ENCODE results near the gene DRAXIN.

The DRAXIN gene

GRCh38 chr1:11740258-11741192 lies 49.0 kb downstream of the DRAXIN start:
- H3K36me3 Mint-ChIP-seq (ENCODE audit: insufficient read depth), result peaks cover 13% of the 10 kb centered on the region

GRCh38 chr1:11741482-11741881 lies 50.0 kb downstream of the DRAXIN start:
- ATAC-seq (replicated peaks; ENCODE audit: extremely low read depth, poor library complexity, severe bottlenecking), result no peak
- H3K36me3 Mint-ChIP-seq (ENCODE audit: insufficient read depth), result peaks cover 9% of the 10 kb centered on the region
- peak overlapping the region; percentile 51 for H3K27ac Mint-ChIP-seq (ENCODE audit: low read depth)
- no peak for DNase-seq (ENCODE audit: low spot score in 2 of 2)
- H3K27me3 Mint-ChIP-seq, result no peaks in the 10 kb centered on the region
- H3K9me3 Mint-ChIP-seq, result no peaks in the 10 kb centered on the region
- peaks cover 80% of the 10 kb centered on the region for H3K4me1 Mint-ChIP-seq
- peak overlapping the region; percentile 72 for H3K4me3 Mint-ChIP-seq

More at GRCh38 chr1:11740258-11741192, 49.0 kb downstream of the DRAXIN start:
- Mint-ChIP-seq H3K9me3 (no peaks in the 10 kb centered on the region), H3K4me3 (peak overlapping the region; percentile 72), H3K27ac (ENCODE audit: low read depth) (peak overlapping the region; percentile 51), H3K27me3 (no peaks in the 10 kb centered on the region), H3K4me1 (peaks cover 79% of the 10 kb centered on the region)
- peak in 1 of 2 donors; percentile 19 for DNase-seq (ENCODE audit: low spot score in 2 of 2)
- ATAC-seq (replicated peaks; ENCODE audit: extremely low read depth, poor library complexity, severe bottlenecking), result peak; percentile 13

GRCh38 chr1:11741919-11742558 lies 50.5 kb downstream of the DRAXIN start:
- Mint-ChIP-seq H3K36me3 (ENCODE audit: insufficient read depth) (peaks cover 9% of the 10 kb centered on the region), H3K9me3 (no peaks in the 10 kb centered on the region), H3K27me3 (no peaks in the 10 kb centered on the region), H3K27ac (ENCODE audit: low read depth) (peak overlapping the region; percentile 58), H3K4me3 (peak overlapping the region; percentile 72), H3K4me1 (peaks cover 81% of the 10 kb centered on the region)
- ATAC-seq (replicated peaks; ENCODE audit: extremely low read depth, poor library complexity, severe bottlenecking) (no peak), DNase-seq (ENCODE audit: low spot score in 2 of 2) (no peak)

- no peak overlapping the region for H3K4me3 Mint-ChIP-seq
- DNase-seq (ENCODE audit: low spot score in 2 of 2) (no peak), ATAC-seq (replicated peaks; ENCODE audit: extremely low read depth, poor library complexity, severe bottlenecking) (no peak)
- H3K36me3 Mint-ChIP-seq (ENCODE audit: insufficient read depth), result peaks cover 9% of the 10 kb centered on the region
- no peaks in the 10 kb centered on the region for H3K27me3 Mint-ChIP-seq
- H3K4me1 Mint-ChIP-seq, result peaks cover 68% of the 10 kb centered on the region
- no peaks in the 10 kb centered on the region for H3K9me3 Mint-ChIP-seq
- H3K27ac Mint-ChIP-seq (ENCODE audit: low read depth), result no peak overlapping the region
These were observed 52.8 kb downstream of the DRAXIN start for GRCh38 chr1:11744287-11744686.

GRCh38 chr1:11746092-11746491 lies 54.6 kb downstream of the DRAXIN start:
- H3K27me3 Mint-ChIP-seq, result no peaks in the 10 kb centered on the region
- ATAC-seq (replicated peaks; ENCODE audit: extremely low read depth, poor library complexity, severe bottlenecking) (no peak), DNase-seq (ENCODE audit: low spot score in 2 of 2) (no peak)
- peak overlapping the region; percentile 51 for H3K27ac Mint-ChIP-seq (ENCODE audit: low read depth)
- peaks cover 11% of the 10 kb centered on the region for H3K36me3 Mint-ChIP-seq (ENCODE audit: insufficient read depth)
- H3K4me1 Mint-ChIP-seq, result peaks cover 52% of the 10 kb centered on the region
- no peaks in the 10 kb centered on the region for H3K9me3 Mint-ChIP-seq
- no peak overlapping the region for H3K4me3 Mint-ChIP-seq

- Mint-ChIP-seq H3K27ac (ENCODE audit: low read depth) (peak overlapping the region; percentile 50), H3K9me3 (no peaks in the 10 kb centered on the region), H3K4me1 (peaks cover 44% of the 10 kb centered on the region), H3K27me3 (no peaks in the 10 kb centered on the region), H3K4me3 (no peak overlapping the region), H3K36me3 (ENCODE audit: insufficient read depth) (peaks cover 11% of the 10 kb centered on the region)
- no peak for ATAC-seq (replicated peaks; ENCODE audit: extremely low read depth, poor library complexity, severe bottlenecking)
- no peak for DNase-seq (ENCODE audit: low spot score in 2 of 2)
These were observed 55.4 kb downstream of the DRAXIN start for GRCh38 chr1:11746795-11747487.

- peaks cover 41% of the 10 kb centered on the region for H3K4me1 Mint-ChIP-seq
- no peak overlapping the region for H3K4me3 Mint-ChIP-seq
- H3K9me3 Mint-ChIP-seq, result no peaks in the 10 kb centered on the region
- H3K27ac Mint-ChIP-seq (ENCODE audit: low read depth), result peak overlapping the region; percentile 67
- H3K27me3 Mint-ChIP-seq, result no peaks in the 10 kb centered on the region
- H3K36me3 Mint-ChIP-seq (ENCODE audit: insufficient read depth), result peaks cover 11% of the 10 kb centered on the region
- ATAC-seq (replicated peaks; ENCODE audit: extremely low read depth, poor library complexity, severe bottlenecking) (no peak), DNase-seq (ENCODE audit: low spot score in 2 of 2) (no peak)
These were observed 57.0 kb downstream of the DRAXIN start for GRCh38 chr1:11748294-11749202.

GRCh38 chr1:11749203-11749689 lies 57.7 kb downstream of the DRAXIN start:
- H3K4me1 Mint-ChIP-seq, result peaks cover 47% of the 10 kb centered on the region
- H3K4me3 Mint-ChIP-seq, result no peak overlapping the region
- DNase-seq (ENCODE audit: low spot score in 2 of 2) (no peak), ATAC-seq (replicated peaks; ENCODE audit: extremely low read depth, poor library complexity, severe bottlenecking) (no peak)
- no peaks in the 10 kb centered on the region for H3K27me3 Mint-ChIP-seq
- H3K27ac Mint-ChIP-seq (ENCODE audit: low read depth), result peak overlapping the region; percentile 67
- H3K36me3 Mint-ChIP-seq (ENCODE audit: insufficient read depth), result peaks cover 11% of the 10 kb centered on the region
- no peaks in the 10 kb centered on the region for H3K9me3 Mint-ChIP-seq

GRCh38 chr1:11749996-11750395 lies 58.5 kb downstream of the DRAXIN start:
- peaks cover 43% of the 10 kb centered on the region for H3K4me1 Mint-ChIP-seq
- no peaks in the 10 kb centered on the region for H3K27me3 Mint-ChIP-seq
- H3K9me3 Mint-ChIP-seq, result no peaks in the 10 kb centered on the region
- no peak for ATAC-seq (replicated peaks; ENCODE audit: extremely low read depth, poor library complexity, severe bottlenecking)
- no peak overlapping the region for H3K4me3 Mint-ChIP-seq
- no peak for DNase-seq (ENCODE audit: low spot score in 2 of 2)
- H3K27ac Mint-ChIP-seq (ENCODE audit: low read depth), result no peak overlapping the region
- peaks cover 11% of the 10 kb centered on the region for H3K36me3 Mint-ChIP-seq (ENCODE audit: insufficient read depth)

- Mint-ChIP-seq H3K27me3 (no peaks in the 10 kb centered on the region), H3K4me1 (peaks cover 37% of the 10 kb centered on the region), H3K4me3 (no peak overlapping the region), H3K36me3 (ENCODE audit: insufficient read depth) (peaks cover 11% of the 10 kb centered on the region), H3K9me3 (no peaks in the 10 kb centered on the region), H3K27ac (ENCODE audit: low read depth) (no peak overlapping the region)
- DNase-seq (ENCODE audit: low spot score in 2 of 2), result no peak
- no peak for ATAC-seq (replicated peaks; ENCODE audit: extremely low read depth, poor library complexity, severe bottlenecking)
These were observed 59.6 kb downstream of the DRAXIN start for GRCh38 chr1:11751087-11751486.

- Mint-ChIP-seq H3K36me3 (ENCODE audit: insufficient read depth) (peaks cover 7% of the 10 kb centered on the region), H3K9me3 (no peaks in the 10 kb centered on the region), H3K27me3 (peaks cover 10% of the 10 kb centered on the region), H3K4me1 (peaks cover 28% of the 10 kb centered on the region), H3K27ac (ENCODE audit: low read depth) (peak overlapping the region; percentile 69), H3K4me3 (no peak overlapping the region)
- DNase-seq (ENCODE audit: low spot score in 2 of 2), result no peak
- ATAC-seq (replicated peaks; ENCODE audit: extremely low read depth, poor library complexity, severe bottlenecking), result no peak
These were observed 61.0 kb downstream of the DRAXIN start for GRCh38 chr1:11752359-11753088.
